HL-60 (cell line): Measurements from ENCODE around the gene SHKBP1.

Experiments
- DNase-seq, 2 experiments: peaks; one replicate each; pipeline ENCODE4 v3.0.0-alpha.2; 2010 to 2020; ENCODE audit warnings: low read depth in 1 of 2, low spot score in 1 of 2
- H3K27ac ChIP-seq: fragments of 250-450 bp; sonication (Bioruptor Pico); replicated peaks from 2 replicates; pipeline ENCODE4 v1.5.1; 2020; ENCODE audit warnings: mild to moderate bottlenecking, moderate library complexity
- H3K27me3 ChIP-seq: fragments of 250-450 bp; sonication (Bioruptor Pico); 2 replicates; pipeline ENCODE4 v1.5.1; 2021; ENCODE audit warnings: mild to moderate bottlenecking, moderate library complexity; ENCODE audit not compliant: insufficient read depth, poor library complexity, severe bottlenecking
- H3K4me3 ChIP-seq: replicated peaks from 2 replicates; pipeline ENCODE4 v1.5.1; 2011; ENCODE audit warnings: mild to moderate bottlenecking, control low read depth, low read length; ENCODE audit not compliant: insufficient read depth
- GABPA ChIP-seq: IDR thresholded peaks from 2 replicates; pipeline ENCODE4 v1.6.1; 2012; ENCODE audit warnings: low read depth
- POLR2AphosphoS5 ChIP-seq: IDR thresholded peaks from 2 replicates; pipeline ENCODE4 v1.6.1; 2012; ENCODE audit warnings: low read depth
- SPI1 ChIP-seq: IDR thresholded peaks from 2 replicates; pipeline ENCODE4 v1.6.1; 2012; ENCODE audit warnings: low read depth, mild to moderate bottlenecking, borderline replicate concordance
- TF ChIP-seq, protein P1 (sequence below): IDR thresholded peaks from 2 replicates; pipeline ENCODE4 v1.6.1; 2012; ENCODE audit warnings: low read depth; ENCODE audit not compliant: insufficient replicate concordance
- TF ChIP-seq, protein P2 (sequence below): IDR thresholded peaks from one replicate; pipeline ENCODE4 v1.5.1; 2011; ENCODE audit warnings: low read length, control low read depth, inconsistent platforms; ENCODE audit not compliant: insufficient read depth

The SHKBP1 gene

GRCh38 chr19:40549007-40549708, 27.5 kb upstream of the SHKBP1 start:
- TF ChIP-seq, protein P1, sequence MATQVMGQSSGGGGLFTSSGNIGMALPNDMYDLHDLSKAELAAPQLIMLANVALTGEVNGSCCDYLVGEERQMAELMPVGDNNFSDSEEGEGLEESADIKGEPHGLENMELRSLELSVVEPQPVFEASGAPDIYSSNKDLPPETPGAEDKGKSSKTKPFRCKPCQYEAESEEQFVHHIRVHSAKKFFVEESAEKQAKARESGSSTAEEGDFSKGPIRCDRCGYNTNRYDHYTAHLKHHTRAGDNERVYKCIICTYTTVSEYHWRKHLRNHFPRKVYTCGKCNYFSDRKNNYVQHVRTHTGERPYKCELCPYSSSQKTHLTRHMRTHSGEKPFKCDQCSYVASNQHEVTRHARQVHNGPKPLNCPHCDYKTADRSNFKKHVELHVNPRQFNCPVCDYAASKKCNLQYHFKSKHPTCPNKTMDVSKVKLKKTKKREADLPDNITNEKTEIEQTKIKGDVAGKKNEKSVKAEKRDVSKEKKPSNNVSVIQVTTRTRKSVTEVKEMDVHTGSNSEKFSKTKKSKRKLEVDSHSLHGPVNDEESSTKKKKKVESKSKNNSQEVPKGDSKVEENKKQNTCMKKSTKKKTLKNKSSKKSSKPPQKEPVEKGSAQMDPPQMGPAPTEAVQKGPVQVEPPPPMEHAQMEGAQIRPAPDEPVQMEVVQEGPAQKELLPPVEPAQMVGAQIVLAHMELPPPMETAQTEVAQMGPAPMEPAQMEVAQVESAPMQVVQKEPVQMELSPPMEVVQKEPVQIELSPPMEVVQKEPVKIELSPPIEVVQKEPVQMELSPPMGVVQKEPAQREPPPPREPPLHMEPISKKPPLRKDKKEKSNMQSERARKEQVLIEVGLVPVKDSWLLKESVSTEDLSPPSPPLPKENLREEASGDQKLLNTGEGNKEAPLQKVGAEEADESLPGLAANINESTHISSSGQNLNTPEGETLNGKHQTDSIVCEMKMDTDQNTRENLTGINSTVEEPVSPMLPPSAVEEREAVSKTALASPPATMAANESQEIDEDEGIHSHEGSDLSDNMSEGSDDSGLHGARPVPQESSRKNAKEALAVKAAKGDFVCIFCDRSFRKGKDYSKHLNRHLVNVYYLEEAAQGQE: no peak
- TF ChIP-seq, protein P2, sequence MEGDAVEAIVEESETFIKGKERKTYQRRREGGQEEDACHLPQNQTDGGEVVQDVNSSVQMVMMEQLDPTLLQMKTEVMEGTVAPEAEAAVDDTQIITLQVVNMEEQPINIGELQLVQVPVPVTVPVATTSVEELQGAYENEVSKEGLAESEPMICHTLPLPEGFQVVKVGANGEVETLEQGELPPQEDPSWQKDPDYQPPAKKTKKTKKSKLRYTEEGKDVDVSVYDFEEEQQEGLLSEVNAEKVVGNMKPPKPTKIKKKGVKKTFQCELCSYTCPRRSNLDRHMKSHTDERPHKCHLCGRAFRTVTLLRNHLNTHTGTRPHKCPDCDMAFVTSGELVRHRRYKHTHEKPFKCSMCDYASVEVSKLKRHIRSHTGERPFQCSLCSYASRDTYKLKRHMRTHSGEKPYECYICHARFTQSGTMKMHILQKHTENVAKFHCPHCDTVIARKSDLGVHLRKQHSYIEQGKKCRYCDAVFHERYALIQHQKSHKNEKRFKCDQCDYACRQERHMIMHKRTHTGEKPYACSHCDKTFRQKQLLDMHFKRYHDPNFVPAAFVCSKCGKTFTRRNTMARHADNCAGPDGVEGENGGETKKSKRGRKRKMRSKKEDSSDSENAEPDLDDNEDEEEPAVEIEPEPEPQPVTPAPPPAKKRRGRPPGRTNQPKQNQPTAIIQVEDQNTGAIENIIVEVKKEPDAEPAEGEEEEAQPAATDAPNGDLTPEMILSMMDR: peak; percentile 10
- no peak overlapping the region for H3K27ac ChIP-seq
- no peak overlapping the region for H3K4me3 ChIP-seq
- peak; percentile 21 to 50 for DNase-seq
- peaks cover 20% of the 10 kb centered on the region for H3K27me3 ChIP-seq

DNA sequence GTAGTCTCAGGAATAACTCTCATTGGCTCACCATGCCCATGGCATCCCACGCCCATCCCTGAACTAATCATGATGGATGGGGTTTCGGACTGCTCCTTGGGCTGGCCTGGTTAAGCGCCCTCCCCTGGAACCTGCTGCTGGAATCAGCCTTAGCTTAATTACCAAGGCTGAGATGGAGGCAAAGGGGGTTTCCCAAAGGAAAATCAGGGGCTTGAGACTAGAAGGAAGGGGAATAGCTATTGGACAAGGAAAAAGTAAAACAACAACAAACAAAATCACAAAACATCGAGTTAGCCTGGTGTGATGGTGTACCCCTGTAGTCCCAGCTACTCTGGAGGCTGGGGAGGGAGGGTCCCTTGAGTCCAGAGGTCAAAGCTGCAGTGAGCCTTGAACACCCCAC, 25.7 kb upstream of the SHKBP1 start:
- DNase-seq: no peak
- Histone ChIP-seq H3K27ac (no peak overlapping the region), H3K4me3 (no peak overlapping the region), H3K27me3 (peaks cover 27% of the 10 kb centered on the region)
- TF ChIP-seq, protein P1: no peak
- TF ChIP-seq, protein P2: no peak
- TF ChIP-seq POLR2AphosphoS5 (no peak), SPI1 (no peak), GABPA (no peak)

DNA sequence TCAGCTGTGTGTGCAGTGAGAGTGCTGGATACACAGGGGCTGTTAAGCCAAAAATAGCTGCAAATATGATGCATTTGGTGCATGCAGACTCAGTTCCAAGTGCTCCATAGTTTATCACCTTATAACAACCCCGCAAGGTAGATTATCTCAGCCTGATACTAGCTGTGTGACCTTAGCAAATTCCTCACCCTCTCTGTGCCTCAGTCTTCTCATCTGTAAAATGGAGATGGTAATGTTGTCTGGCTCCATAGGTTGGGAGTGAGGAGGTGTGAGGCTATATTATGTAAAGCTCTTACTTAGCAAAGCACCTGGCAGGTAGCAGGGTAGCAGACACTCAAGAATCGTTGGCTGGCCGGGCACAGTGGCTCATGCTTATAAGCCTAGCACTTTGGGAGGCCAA, 23.8 kb upstream of the SHKBP1 start:
- Histone ChIP-seq H3K27me3 (peaks cover 27% of the 10 kb centered on the region), H3K4me3 (no peak overlapping the region), H3K27ac (no peak overlapping the region)
- no peak for DNase-seq
- TF ChIP-seq, protein P1: no peak
- no peak for TF ChIP-seq SPI1
- TF ChIP-seq, protein P2: no peak
- TF ChIP-seq POLR2AphosphoS5: no peak
